MM.1S (cell line): Measurements from ENCODE around the gene ITPKC.
"Not testable (repeated sequence)": the region's sequence is repeated elsewhere in the genome, so short reads cannot be mapped to it uniquely, and the experiment has no call there.

Experiments used
- DNase-seq: peaks from one replicate; pipeline ENCODE4 v3.0.0-alpha.2; 2015
- H2AFZ ChIP-seq: fragments of 300-600 bp; sonication (generic); 2 replicates; pipeline ENCODE4 v1.6.0; 2016; ENCODE audit warnings: antibody characterized with exemption, low read length
- H3F3A ChIP-seq: fragments of 300-600 bp; sonication (generic); 2 replicates; pipeline ENCODE4 v1.6.1; 2016; ENCODE audit warnings: mild to moderate bottlenecking, antibody characterized with exemption, low read length, moderate library complexity, mixed read lengths; ENCODE audit not compliant: insufficient read depth
- H3K27ac ChIP-seq: fragments of 300-600 bp; sonication (generic); 2 replicates; pipeline ENCODE4 v1.5.1; 2016; ENCODE audit warnings: mild to moderate bottlenecking, low read length
- H3K27me3 ChIP-seq: fragments of 300-600 bp; sonication (generic); replicated peaks from 2 replicates; pipeline ENCODE4 v1.6.0; 2016; ENCODE audit warnings: low read length; ENCODE audit not compliant: insufficient read depth
- H3K36me3 ChIP-seq: fragments of 300-600 bp; sonication (generic); replicated peaks from 2 replicates; pipeline ENCODE4 v1.6.1; 2016; ENCODE audit warnings: mild to moderate bottlenecking, low read length, mixed read lengths; ENCODE audit not compliant: insufficient read depth
- H3K4me1 ChIP-seq: fragments of 300-600 bp; sonication (generic); 2 replicates; pipeline ENCODE4 v1.6.1; 2016; ENCODE audit warnings: low read length, mixed read lengths
- H3K4me2 ChIP-seq: fragments of 300-600 bp; sonication (generic); 2 replicates; pipeline ENCODE4 v1.6.0; 2016; ENCODE audit warnings: low read depth, low read length
- H3K4me3 ChIP-seq: fragments of 300-600 bp; sonication (generic); 2 replicates; pipeline ENCODE4 v1.5.1; 2016; ENCODE audit warnings: low read length, mixed read lengths
- H3K79me2 ChIP-seq: fragments of 300-600 bp; sonication (generic); 2 replicates; pipeline ENCODE4 v1.6.1; 2016; ENCODE audit warnings: mixed run types, low read length, mixed read lengths
- H3K9ac ChIP-seq: fragments of 300-600 bp; sonication (generic); 2 replicates; pipeline ENCODE4 v1.6.1; 2016; ENCODE audit warnings: low read length, mixed read lengths
- H3K9me2 ChIP-seq: fragments of 300-600 bp; sonication (generic); replicated peaks from 2 replicates; pipeline ENCODE4 v1.6.1; 2016; ENCODE audit warnings: mild to moderate bottlenecking, low read length, mixed read lengths; ENCODE audit not compliant: insufficient read depth
- H3K9me3 ChIP-seq: fragments of 300-600 bp; sonication (generic); replicated peaks from 2 replicates; pipeline ENCODE4 v1.6.1; 2016; ENCODE audit warnings: mild to moderate bottlenecking, low read length, mixed read lengths; ENCODE audit not compliant: insufficient read depth
- H4K20me1 ChIP-seq: fragments of 300-600 bp; sonication (generic); 2 replicates; pipeline ENCODE4 v1.6.1; 2016; ENCODE audit warnings: mild to moderate bottlenecking, low read length, moderate library complexity, mixed read lengths; ENCODE audit not compliant: insufficient read depth
- EZH2 ChIP-seq: fragments of 300-600 bp; sonication (generic); optimal IDR thresholded peaks from 2 replicates; pipeline ENCODE3; 2017; ENCODE audit warnings: low read depth, mild to moderate bottlenecking, antibody characterized with exemption, low read length, mixed read lengths
- EZH2phosphoT487 ChIP-seq: fragments of 300-600 bp; sonication (generic); IDR thresholded peaks from 2 replicates; pipeline ENCODE4 v1.6.1; 2018; ENCODE audit warnings: antibody characterized with exemption, low read length
- TF ChIP-seq, protein P1 (sequence below): fragments of 300-600 bp; sonication (generic); IDR thresholded peaks from 2 replicates; pipeline ENCODE4 v1.5.1; 2016; ENCODE audit warnings: antibody characterized with exemption, low read length, mixed read lengths

The ITPKC gene

DNA sequence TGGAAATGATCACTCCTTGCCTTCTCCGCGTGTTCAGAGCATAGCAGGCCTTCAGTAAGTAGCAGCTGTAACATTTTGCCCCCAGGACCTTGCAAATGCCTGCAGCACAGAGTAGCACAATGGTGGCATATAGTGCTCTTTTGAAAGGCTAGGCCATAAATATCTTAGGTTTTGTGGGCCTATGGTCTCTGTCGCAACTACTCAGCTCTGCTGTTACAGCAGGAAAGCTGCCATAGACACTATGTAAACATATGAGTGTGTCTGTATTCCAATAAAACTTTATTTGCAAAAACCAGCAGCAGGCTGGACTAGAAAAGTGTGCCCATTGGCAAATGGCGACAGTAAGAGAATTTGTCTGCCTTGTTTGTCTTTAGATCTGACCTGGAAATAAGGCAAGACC, 9.4 kb downstream of the ITPKC start:
- H2AFZ ChIP-seq = no peak overlapping the region
- H3K9me2 ChIP-seq = no peaks in the 10 kb centered on the region
- no peak overlapping the region for H3K4me2 ChIP-seq
- H3K27me3 ChIP-seq = no peaks in the 10 kb centered on the region
- no peak for DNase-seq
- no peaks in the 10 kb centered on the region for H3K4me1 ChIP-seq
- TF ChIP-seq EZH2phosphoT487 (no peak), EZH2 (no peak)
- TF ChIP-seq, protein P1, sequence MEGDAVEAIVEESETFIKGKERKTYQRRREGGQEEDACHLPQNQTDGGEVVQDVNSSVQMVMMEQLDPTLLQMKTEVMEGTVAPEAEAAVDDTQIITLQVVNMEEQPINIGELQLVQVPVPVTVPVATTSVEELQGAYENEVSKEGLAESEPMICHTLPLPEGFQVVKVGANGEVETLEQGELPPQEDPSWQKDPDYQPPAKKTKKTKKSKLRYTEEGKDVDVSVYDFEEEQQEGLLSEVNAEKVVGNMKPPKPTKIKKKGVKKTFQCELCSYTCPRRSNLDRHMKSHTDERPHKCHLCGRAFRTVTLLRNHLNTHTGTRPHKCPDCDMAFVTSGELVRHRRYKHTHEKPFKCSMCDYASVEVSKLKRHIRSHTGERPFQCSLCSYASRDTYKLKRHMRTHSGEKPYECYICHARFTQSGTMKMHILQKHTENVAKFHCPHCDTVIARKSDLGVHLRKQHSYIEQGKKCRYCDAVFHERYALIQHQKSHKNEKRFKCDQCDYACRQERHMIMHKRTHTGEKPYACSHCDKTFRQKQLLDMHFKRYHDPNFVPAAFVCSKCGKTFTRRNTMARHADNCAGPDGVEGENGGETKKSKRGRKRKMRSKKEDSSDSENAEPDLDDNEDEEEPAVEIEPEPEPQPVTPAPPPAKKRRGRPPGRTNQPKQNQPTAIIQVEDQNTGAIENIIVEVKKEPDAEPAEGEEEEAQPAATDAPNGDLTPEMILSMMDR = no peak
- no peak overlapping the region for H3K9ac ChIP-seq
- no peaks in the 10 kb centered on the region for H3F3A ChIP-seq
- no peaks in the 10 kb centered on the region for H3K36me3 ChIP-seq
- H3K4me3 ChIP-seq = no peak overlapping the region
- no peak overlapping the region for H3K27ac ChIP-seq
- H3K9me3 ChIP-seq = no peaks in the 10 kb centered on the region
- H3K79me2 ChIP-seq = no peaks in the 10 kb centered on the region
- H4K20me1 ChIP-seq = no peaks in the 10 kb centered on the region

- H3K9me3 ChIP-seq, H2AFZ ChIP-seq, H3K27me3 ChIP-seq, H3K4me1 ChIP-seq, H3K79me2 ChIP-seq, H3K4me2 ChIP-seq, H3F3A ChIP-seq, H4K20me1 ChIP-seq, H3K4me3 ChIP-seq, H3K9ac ChIP-seq, H3K9me2 ChIP-seq, DNase-seq, H3K27ac ChIP-seq, H3K36me3 ChIP-seq: not testable (repeated sequence)
These were observed 13.2 kb downstream of the ITPKC start for GRCh38 chr19:40730065-40730464.

DNA sequence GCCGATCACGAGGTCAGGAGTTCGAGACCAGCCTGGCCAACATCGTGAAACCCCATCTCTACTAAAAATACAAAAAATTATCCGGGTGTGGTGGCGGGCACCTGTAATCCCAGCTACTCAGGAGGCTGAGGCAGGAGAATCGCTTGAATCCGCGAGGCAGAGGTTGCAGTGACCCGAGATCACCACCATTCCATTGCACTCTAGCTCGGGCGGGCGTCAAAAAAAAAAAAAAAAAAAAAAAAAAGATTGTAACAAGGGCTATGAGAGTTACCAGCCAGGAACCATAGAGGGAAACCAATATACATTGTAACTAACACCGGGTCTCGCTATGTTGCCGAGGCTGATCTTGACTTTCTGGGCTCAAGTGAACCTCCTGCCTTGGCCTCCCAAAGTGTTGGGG, 15.4 kb downstream of the ITPKC start:
- not testable (repeated sequence) for H3K4me2 ChIP-seq, H3K9me3 ChIP-seq, H3K9ac ChIP-seq, H4K20me1 ChIP-seq, H3K27me3 ChIP-seq, H3K27ac ChIP-seq, H3K79me2 ChIP-seq, DNase-seq, H3F3A ChIP-seq, H3K4me1 ChIP-seq, H3K36me3 ChIP-seq, H3K9me2 ChIP-seq, H3K4me3 ChIP-seq, H2AFZ ChIP-seq

- H3K4me3 ChIP-seq = no peak overlapping the region
- TF ChIP-seq, protein P1 = no peak
- TF ChIP-seq EZH2 = no peak
- no peak for TF ChIP-seq EZH2phosphoT487
- no peaks in the 10 kb centered on the region for H3K9me3 ChIP-seq
- no peak for DNase-seq
- no peak overlapping the region for H3K27ac ChIP-seq
- no peaks in the 10 kb centered on the region for H3K79me2 ChIP-seq
- H3K27me3 ChIP-seq = no peaks in the 10 kb centered on the region
- no peaks in the 10 kb centered on the region for H3K36me3 ChIP-seq
- no peak overlapping the region for H3K9ac ChIP-seq
- no peaks in the 10 kb centered on the region for H4K20me1 ChIP-seq
- no peaks in the 10 kb centered on the region for H3F3A ChIP-seq
- no peak overlapping the region for H3K4me2 ChIP-seq
- no peak overlapping the region for H2AFZ ChIP-seq
- H3K9me2 ChIP-seq = no peaks in the 10 kb centered on the region
- H3K4me1 ChIP-seq = no peaks in the 10 kb centered on the region
These were observed 16.2 kb downstream of the ITPKC start for GRCh38 chr19:40733149-40733548.
